H9 (cell line): ENCODE results near the gene ASAP3. TPM values are rescaled to one million over a fixed set of nuclear protein-coding genes. Genes with fewer than 3 reads are reported as not detected.

Experiments used
- DNase-seq: peaks from one replicate; pipeline ENCODE4 v3.0.0-alpha.2; 2017
- H2AFZ ChIP-seq: one replicate; pipeline ENCODE4 v1.6.1; 2013; ENCODE audit warnings: mild to moderate bottlenecking, low read length, control low read depth, moderate library complexity
- H2AK5ac ChIP-seq: 2 replicates; pipeline ENCODE4 v1.6.1; 2013; ENCODE audit warnings: low read length, control low read depth, mixed read lengths; ENCODE audit not compliant: insufficient read length
- H2BK120ac ChIP-seq: one replicate; pipeline ENCODE4 v1.6.1; 2013; ENCODE audit warnings: low read depth, mild to moderate bottlenecking, low read length, control low read depth, inconsistent platforms; ENCODE audit not compliant: poor library complexity, severe bottlenecking
- H2BK12ac ChIP-seq: 2 replicates; pipeline ENCODE4 v1.6.1; 2013; ENCODE audit warnings: low read length, control low read depth, mixed read lengths, low read depth; ENCODE audit not compliant: insufficient read length
- H2BK15ac ChIP-seq: 2 replicates; pipeline ENCODE4 v1.6.1; 2013; ENCODE audit warnings: low read depth, low read length, control low read depth
- H2BK20ac ChIP-seq: one replicate; pipeline ENCODE4 v1.6.1; 2013; ENCODE audit warnings: low read depth, mild to moderate bottlenecking, low read length, control low read depth, inconsistent platforms; ENCODE audit not compliant: poor library complexity, severe bottlenecking
- H2BK5ac ChIP-seq: 2 replicates; pipeline ENCODE4 v1.6.1; 2013; ENCODE audit warnings: low read length, control low read depth, mixed read lengths; ENCODE audit not compliant: insufficient read length
- H3K14ac ChIP-seq: 2 replicates; pipeline ENCODE4 v1.6.1; 2013; ENCODE audit warnings: low read length, control low read depth; ENCODE audit not compliant: insufficient read depth
- H3K18ac ChIP-seq: 2 replicates; pipeline ENCODE4 v1.6.1; 2013; ENCODE audit warnings: low read depth, mild to moderate bottlenecking, mixed read lengths, low read length, control low read depth; ENCODE audit not compliant: insufficient read length
- H3K23ac ChIP-seq: 2 replicates; pipeline ENCODE4 v1.6.1; 2013; ENCODE audit warnings: low read length, control low read depth, mixed read lengths, low read depth; ENCODE audit not compliant: insufficient read length
- H3K23me2 ChIP-seq: 2 replicates; pipeline ENCODE4 v1.6.1; 2013; ENCODE audit warnings: low read depth, mild to moderate bottlenecking, mixed read lengths, low read length, control low read depth; ENCODE audit not compliant: insufficient read length, poor library complexity, severe bottlenecking
- H3K27ac ChIP-seq: 2 replicates; pipeline ENCODE4 v1.5.1; 2013; ENCODE audit warnings: low read length, control low read depth, mixed read lengths, low read depth; ENCODE audit not compliant: insufficient read length
- H3K27me3 ChIP-seq: 2 replicates; pipeline ENCODE4 v1.6.1; 2013; ENCODE audit warnings: low read length, control low read depth, inconsistent platforms; ENCODE audit not compliant: insufficient read depth
- H3K4ac ChIP-seq: 2 replicates; pipeline ENCODE4 v1.6.1; 2013; ENCODE audit warnings: low read depth, mild to moderate bottlenecking, control low read depth, inconsistent platforms, low read length, moderate library complexity
- H3K4me1 ChIP-seq: 2 replicates; pipeline ENCODE4 v1.6.1; 2013; ENCODE audit warnings: low read length, control low read depth, inconsistent platforms; ENCODE audit not compliant: insufficient read depth
- H3K4me2 ChIP-seq: 2 replicates; pipeline ENCODE4 v1.6.1; 2013; ENCODE audit warnings: low read length, control low read depth, mixed read lengths; ENCODE audit not compliant: insufficient read length, insufficient read depth
- H3K56ac ChIP-seq: 2 replicates; pipeline ENCODE4 v1.6.1; 2013; ENCODE audit warnings: low read depth, mild to moderate bottlenecking, mixed read lengths, low read length, control low read depth; ENCODE audit not compliant: insufficient read length
- H3K79me1 ChIP-seq: 2 replicates; pipeline ENCODE4 v1.6.1; 2013; ENCODE audit warnings: low read depth, mild to moderate bottlenecking, moderate library complexity, low read length, control low read depth, inconsistent platforms; ENCODE audit not compliant: insufficient read depth, poor library complexity, severe bottlenecking
- H3K79me2 ChIP-seq: 2 replicates; pipeline ENCODE4 v1.6.1; 2013; ENCODE audit warnings: low read length, control low read depth, inconsistent platforms; ENCODE audit not compliant: insufficient read depth
- H3K9ac ChIP-seq: 2 replicates; pipeline ENCODE4 v1.6.1; 2013; ENCODE audit warnings: low read length, control low read depth, mixed read lengths; ENCODE audit not compliant: insufficient read length; ENCODE audit errors: extremely low read depth
- H3K9me3 ChIP-seq: one replicate; pipeline ENCODE4 v1.6.1; 2013; ENCODE audit warnings: low read depth, low read length, inconsistent platforms; ENCODE audit not compliant: control insufficient read depth
- H3T11ph ChIP-seq: one replicate; pipeline ENCODE4 v1.6.1; 2013; ENCODE audit warnings: mild to moderate bottlenecking, low read length, control low read depth, inconsistent platforms
- H4K20me1 ChIP-seq: one replicate; pipeline ENCODE4 v1.6.1; 2013; ENCODE audit not compliant: control insufficient read depth, insufficient read length, insufficient read depth
- H4K5ac ChIP-seq: 2 replicates; pipeline ENCODE4 v1.6.1; 2013; ENCODE audit warnings: low read depth, mild to moderate bottlenecking, mixed read lengths, low read length, control low read depth; ENCODE audit not compliant: insufficient read length
- H4K8ac ChIP-seq: replicated peaks from 2 replicates; pipeline ENCODE4 v1.6.1; 2013; ENCODE audit warnings: low read length, control low read depth, mixed read lengths, low read depth; ENCODE audit not compliant: insufficient read length
- H4K91ac ChIP-seq: 2 replicates; pipeline ENCODE4 v1.6.1; 2013; ENCODE audit warnings: low read depth, mild to moderate bottlenecking, moderate library complexity, mixed read lengths, low read length, control low read depth; ENCODE audit not compliant: insufficient read length
- H3K27ac Mint-ChIP-seq, 3 experiments: 2 replicates in 2 of 3; 3 replicates in 1 of 3; pipeline ENCODE4 v1.8.0; 2020 to 2021; ENCODE audit warnings: mixed read lengths in 3 of 3, mild to moderate bottlenecking in 1 of 3, moderate library complexity in 1 of 3
- H3K27me3 Mint-ChIP-seq: 2 replicates; pipeline ENCODE4 v1.8.0; 2021; ENCODE audit warnings: low read depth, mild to moderate bottlenecking, moderate library complexity, mixed read lengths
- H3K36me3 Mint-ChIP-seq, 3 experiments: 2 replicates in 2 of 3; 3 replicates in 1 of 3; pipeline ENCODE4 v1.8.0; 2020 to 2021; ENCODE audit warnings: low read depth in 3 of 3, mixed read lengths in 3 of 3; ENCODE audit not compliant: insufficient read depth in 1 of 3
- H3K4me1 Mint-ChIP-seq, 2 experiments: 2 replicates each; pipeline ENCODE4 v1.8.0; 2020; ENCODE audit warnings: mixed read lengths in 2 of 2
- H3K4me3 Mint-ChIP-seq, 2 experiments: 2 replicates in 1 of 2; 3 replicates in 1 of 2; pipeline ENCODE4 v1.8.0; 2020 to 2021; ENCODE audit warnings: mild to moderate bottlenecking in 2 of 2, mixed read lengths in 2 of 2, moderate library complexity in 1 of 2
- H3K9me3 Mint-ChIP-seq, 2 experiments: 2 replicates in 1 of 2; 3 replicates in 1 of 2; pipeline ENCODE4 v1.8.0; 2020; ENCODE audit warnings: mild to moderate bottlenecking in 2 of 2, mixed read lengths in 2 of 2, moderate library complexity in 1 of 2
- CTCF ChIP-seq: fragments of 200-600 bp; sonication (generic); conservative IDR thresholded peaks from 3 replicates; pipeline ENCODE4 v1.8.0; 2021; ENCODE audit warnings: antibody characterized with exemption, mild to moderate bottlenecking
- WGBS: extraction: QIAGEN DNeasy Blood & Tissue Kit; methylation state at CpG from one replicate; pipeline ENCODE4 v1.1.7; 2013; ENCODE audit warnings: missing lambda C conversion rate, low lambda C conversion rate, mixed read lengths; ENCODE audit not compliant: insufficient read length; ENCODE audit errors: extremely low coverage; 5-methylcytosine and 5-hydroxymethylcytosine counted together
- total RNA-seq: library from RNA; stranded (reverse); gene quantifications from 2 replicates; pipeline ENCODE4 v1.2.1, GENCODE V29; 2021

The ASAP3 gene
- total RNA-seq, 1 experiment from 2014 or later, result 26.7 TPM

GRCh38 chr1:23426828-23427227 lies 57.2 kb downstream of the ASAP3 start:
- H3K79me1 ChIP-seq, result no peaks in the 10 kb centered on the region
- no peaks in the 10 kb centered on the region for H3K4me1 ChIP-seq
- H3K18ac ChIP-seq, result no peak overlapping the region
- no peak overlapping the region for H3K27ac ChIP-seq
- H2BK20ac ChIP-seq, result no peak overlapping the region
- H3K27me3 ChIP-seq, result peaks cover 41% of the 10 kb centered on the region
- no peak overlapping the region for H4K8ac ChIP-seq
- H2BK5ac ChIP-seq, result no peak overlapping the region
- no peak overlapping the region for H2BK15ac ChIP-seq
- no peak overlapping the region for H3T11ph ChIP-seq
- no peak overlapping the region for H3K4me2 ChIP-seq
- no peak for TF ChIP-seq CTCF
- no CpG with 5 or more reads among the region's 2 CpGs for WGBS
- Mint-ChIP-seq H3K4me3 (no peak overlapping the region), H3K27ac (no peak overlapping the region), H3K4me1 (peaks cover 7 to 13% of the 10 kb centered on the region in 2 experiments), H3K27me3 (peaks cover 75% of the 10 kb centered on the region), H3K9me3 (no peaks in the 10 kb centered on the region; a peak in 1 of 5 replicates), H3K36me3 (peaks cover 20 to 39% (median 31%) of the 10 kb centered on the region in 3 experiments)
- no peaks in the 10 kb centered on the region for H3K9me3 ChIP-seq
- H3K4ac ChIP-seq, result no peak overlapping the region
- H3K79me2 ChIP-seq, result no peaks in the 10 kb centered on the region
- H2AK5ac ChIP-seq, result no peak overlapping the region
- no peak overlapping the region for H4K5ac ChIP-seq
- no peak overlapping the region for H3K23ac ChIP-seq
- H3K9ac ChIP-seq, result no peak overlapping the region
- no peak for DNase-seq
- no peak overlapping the region for H2BK120ac ChIP-seq
- H3K23me2 ChIP-seq, result no peaks in the 10 kb centered on the region
- no peak overlapping the region for H3K14ac ChIP-seq
- no peak overlapping the region for H2BK12ac ChIP-seq
- no peak overlapping the region for H3K56ac ChIP-seq
- no peaks in the 10 kb centered on the region for H4K20me1 ChIP-seq
- H2AFZ ChIP-seq, result no peak overlapping the region
- H4K91ac ChIP-seq, result no peak overlapping the region
